ENCODE data around the gene DCDC1.
A peak's percentile ranks its signal among the peaks of the same experiment; 100 is the strongest.

DCDC1 gene

DNA sequence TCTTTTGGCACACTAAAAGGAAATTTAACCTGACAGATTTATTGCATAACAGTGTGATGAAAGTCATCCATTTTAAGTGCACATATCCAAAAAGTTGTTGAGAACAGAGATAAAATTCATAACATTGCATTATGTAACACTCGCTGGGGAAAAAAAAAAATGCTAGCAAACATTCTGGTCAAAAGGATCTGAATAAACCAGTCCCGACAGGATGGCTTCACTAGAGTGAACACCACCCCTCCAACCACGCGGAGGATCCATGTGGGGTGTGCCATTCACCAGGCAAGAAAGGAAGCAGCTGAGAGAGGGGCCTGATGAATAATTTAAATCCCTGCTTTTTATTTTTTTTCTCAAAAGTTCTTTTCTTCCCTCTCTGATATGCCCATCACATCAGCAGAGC lies 258.7 kb downstream of the DCDC1 start:
- no peak overlapping the region for H3K4me3 ChIP-seq (ENCODE audit: low read depth, low read length)
- DNase-seq (ENCODE audit: low read depth) = no peak
- TF ChIP-seq, protein P1, sequence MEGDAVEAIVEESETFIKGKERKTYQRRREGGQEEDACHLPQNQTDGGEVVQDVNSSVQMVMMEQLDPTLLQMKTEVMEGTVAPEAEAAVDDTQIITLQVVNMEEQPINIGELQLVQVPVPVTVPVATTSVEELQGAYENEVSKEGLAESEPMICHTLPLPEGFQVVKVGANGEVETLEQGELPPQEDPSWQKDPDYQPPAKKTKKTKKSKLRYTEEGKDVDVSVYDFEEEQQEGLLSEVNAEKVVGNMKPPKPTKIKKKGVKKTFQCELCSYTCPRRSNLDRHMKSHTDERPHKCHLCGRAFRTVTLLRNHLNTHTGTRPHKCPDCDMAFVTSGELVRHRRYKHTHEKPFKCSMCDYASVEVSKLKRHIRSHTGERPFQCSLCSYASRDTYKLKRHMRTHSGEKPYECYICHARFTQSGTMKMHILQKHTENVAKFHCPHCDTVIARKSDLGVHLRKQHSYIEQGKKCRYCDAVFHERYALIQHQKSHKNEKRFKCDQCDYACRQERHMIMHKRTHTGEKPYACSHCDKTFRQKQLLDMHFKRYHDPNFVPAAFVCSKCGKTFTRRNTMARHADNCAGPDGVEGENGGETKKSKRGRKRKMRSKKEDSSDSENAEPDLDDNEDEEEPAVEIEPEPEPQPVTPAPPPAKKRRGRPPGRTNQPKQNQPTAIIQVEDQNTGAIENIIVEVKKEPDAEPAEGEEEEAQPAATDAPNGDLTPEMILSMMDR (conservative IDR thresholded peaks at IDR 0.05; ENCODE audit: low read depth, low read length) = no peak

DNA sequence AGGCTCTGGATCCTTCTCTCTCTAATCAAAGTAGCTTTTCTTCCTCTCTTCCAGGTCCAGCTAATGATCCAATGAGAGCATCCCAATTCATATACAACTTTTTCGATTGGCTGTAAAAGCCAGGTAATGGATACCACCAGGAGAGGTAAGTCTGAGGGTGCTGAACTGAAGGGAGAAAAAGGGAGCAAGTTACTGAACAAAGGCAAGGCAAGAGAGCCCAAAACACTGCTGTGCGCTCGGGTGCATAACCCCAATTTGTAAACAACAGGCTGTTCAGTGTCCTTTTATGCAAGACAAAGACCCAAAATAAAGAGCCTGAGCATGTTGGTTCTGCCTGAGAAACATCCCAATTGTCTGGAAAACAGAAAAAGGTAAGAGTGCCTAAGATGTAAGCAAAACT lies 260.1 kb downstream of the DCDC1 start:
- no peak for DNase-seq (ENCODE audit: low read depth)
- TF ChIP-seq, protein P1 (conservative IDR thresholded peaks at IDR 0.05; ENCODE audit: low read depth, low read length) = no peak
- H3K4me3 ChIP-seq (ENCODE audit: low read depth, low read length) = no peak overlapping the region

DNA sequence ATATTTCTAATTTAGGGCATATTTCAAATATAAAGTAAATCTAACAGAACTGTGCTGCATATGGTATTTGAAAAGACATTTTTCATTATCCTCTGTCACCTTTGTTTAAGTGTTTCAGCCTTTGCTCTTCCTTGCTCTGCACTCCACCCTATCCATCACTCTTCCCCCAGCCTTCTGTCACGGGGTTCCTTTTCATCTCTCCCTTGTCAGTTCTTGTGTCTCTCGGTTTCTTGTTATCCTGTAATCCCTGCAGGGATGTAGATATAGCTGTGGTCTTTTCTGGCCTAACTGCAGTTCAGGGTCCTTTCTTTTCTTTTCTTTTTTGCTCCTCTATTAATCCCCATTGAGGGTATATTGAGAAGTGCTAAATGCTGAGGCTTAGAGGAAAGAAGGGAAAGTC lies 261.9 kb downstream of the DCDC1 start:
- TF ChIP-seq, protein P1 (conservative IDR thresholded peaks at IDR 0.05; ENCODE audit: low read depth, low read length) = no peak
- no peak for DNase-seq (ENCODE audit: low read depth)
- H3K4me3 ChIP-seq (ENCODE audit: low read depth, low read length) = no peak overlapping the region

DNA sequence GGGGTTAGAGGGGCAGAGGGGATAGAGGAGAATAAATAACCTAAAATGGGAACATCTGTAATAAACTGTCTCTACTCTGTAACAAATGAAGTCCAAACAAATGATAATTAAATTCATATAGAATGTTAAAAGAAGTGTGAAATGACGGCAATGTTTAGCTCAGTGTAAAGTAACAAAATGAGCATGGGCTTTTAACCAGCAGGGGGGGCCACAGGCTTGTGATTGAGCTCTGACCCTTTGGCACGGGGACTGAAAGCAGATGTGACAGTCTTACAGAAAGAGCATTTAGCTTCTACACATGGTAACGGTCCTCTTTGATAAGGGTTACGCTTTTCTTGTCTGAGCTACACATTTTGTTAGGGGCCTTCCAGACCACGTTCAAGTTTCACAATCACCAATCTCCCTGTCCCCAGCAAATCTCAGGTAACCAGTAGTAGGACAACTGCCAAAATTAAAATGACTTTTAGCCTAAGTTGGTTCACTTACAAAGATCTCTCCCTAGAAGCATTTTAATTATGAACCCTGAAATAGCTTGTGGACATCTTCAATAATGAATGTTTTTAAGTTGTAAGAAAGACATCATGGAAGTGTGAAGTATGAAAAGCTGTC lies 262.5 kb downstream of the DCDC1 start:
- TF ChIP-seq, protein P1 (conservative IDR thresholded peaks at IDR 0.05; ENCODE audit: low read depth, low read length) = peak; percentile 71
- peak; percentile 42 for DNase-seq (ENCODE audit: low read depth)
- no peak overlapping the region for H3K4me3 ChIP-seq (ENCODE audit: low read depth, low read length)

DNA sequence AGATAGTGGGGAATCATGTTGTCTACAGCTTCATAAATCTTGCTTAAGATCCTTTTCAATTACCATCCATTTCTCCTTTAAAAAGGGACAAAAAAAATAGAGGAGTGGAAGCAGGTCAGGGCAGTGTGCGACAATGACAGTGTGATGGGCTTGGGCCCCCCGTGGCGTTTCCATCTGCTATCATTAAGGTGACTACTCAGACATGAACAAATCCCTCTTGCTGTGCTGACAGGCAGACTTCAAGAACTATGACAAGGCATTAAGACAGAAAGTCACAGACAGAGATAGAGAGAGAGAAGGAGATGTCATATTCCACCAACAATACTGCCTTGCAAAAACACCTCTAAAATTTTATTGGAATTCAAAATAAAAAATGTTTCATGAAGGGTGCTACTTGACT lies 263.2 kb downstream of the DCDC1 start:
- TF ChIP-seq, protein P1 (conservative IDR thresholded peaks at IDR 0.05; ENCODE audit: low read depth, low read length) = no peak
- no peak for DNase-seq (ENCODE audit: low read depth)
- H3K4me3 ChIP-seq (ENCODE audit: low read depth, low read length) = no peak overlapping the region

DNA sequence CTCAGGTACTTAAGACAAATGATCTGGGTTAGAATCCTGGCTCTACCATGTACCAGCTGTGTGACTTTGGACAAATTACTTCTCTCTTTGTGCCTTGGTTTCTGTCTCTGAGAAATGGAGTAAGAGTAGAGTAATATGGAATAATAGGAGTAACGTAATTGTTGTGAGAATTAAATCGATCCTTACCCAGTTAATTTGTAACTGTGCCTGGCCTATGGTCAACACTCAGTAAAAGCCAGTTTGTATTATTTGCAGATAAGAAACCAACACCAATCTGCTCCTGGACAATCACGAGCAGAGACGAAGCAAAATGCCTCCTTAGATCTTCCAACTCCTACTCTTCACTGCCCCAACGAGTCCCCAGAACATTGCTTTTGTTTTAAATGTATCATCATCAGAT lies 266.7 kb downstream of the DCDC1 start:
- TF ChIP-seq, protein P1 (conservative IDR thresholded peaks at IDR 0.05; ENCODE audit: low read depth, low read length) = no peak
- DNase-seq (ENCODE audit: low read depth) = no peak
- no peak overlapping the region for H3K4me3 ChIP-seq (ENCODE audit: low read depth, low read length)

DNA sequence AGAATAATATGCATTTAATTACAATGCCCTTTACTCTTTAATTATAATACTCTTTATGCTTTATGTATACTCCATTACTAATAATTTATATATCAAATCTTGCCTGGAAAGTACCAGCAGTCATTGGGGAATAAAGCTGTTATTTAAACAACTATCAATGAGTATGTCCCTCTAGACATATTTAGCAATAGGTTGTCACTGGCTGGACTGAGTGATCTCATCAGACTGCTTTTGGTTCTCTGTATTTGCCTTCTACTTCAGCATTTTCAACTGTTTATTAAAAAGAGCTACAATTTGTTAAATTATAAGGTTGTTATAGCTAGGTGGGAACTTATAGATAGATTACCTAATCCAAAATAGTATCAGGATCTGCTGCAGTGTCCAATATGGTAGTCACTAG lies 267.2 kb downstream of the DCDC1 start:
- TF ChIP-seq, protein P1 (conservative IDR thresholded peaks at IDR 0.05; ENCODE audit: low read depth, low read length) = no peak
- no peak overlapping the region for H3K4me3 ChIP-seq (ENCODE audit: low read depth, low read length)
- DNase-seq (ENCODE audit: low read depth) = no peak

All from choroid plexus epithelial cell (primary cell).